ENCODE data around the gene MYL12A.

MYL12A gene

GRCh38 chr18:3233433-3234168 lies 14.0 kb upstream of the MYL12A start:
- Histone ChIP-seq H3K27ac (ENCODE audit: poor library complexity, severe bottlenecking) (no peak overlapping the region), H3K27me3 (ENCODE audit: insufficient read depth, poor library complexity, severe bottlenecking) (no peaks in the 10 kb centered on the region), H3K36me3 (ENCODE audit: low read depth) (no peaks in the 10 kb centered on the region), H3K4me1 (ENCODE audit: insufficient read depth, poor library complexity, severe bottlenecking) (peaks cover 4% of the 10 kb centered on the region), H3K9me3 (ENCODE audit: severe bottlenecking) (no peaks in the 10 kb centered on the region), H3K4me3 (ENCODE audit: severe bottlenecking) (no peak overlapping the region)
- ATAC-seq (ENCODE audit: low read depth) (no peak), DNase-seq (ENCODE audit: low spot score) (no peak)
- TF ChIP-seq CTCF (IDR thresholded peaks at IDR 0.05; ENCODE audit: poor library complexity, severe bottlenecking) = no peak

DNA sequence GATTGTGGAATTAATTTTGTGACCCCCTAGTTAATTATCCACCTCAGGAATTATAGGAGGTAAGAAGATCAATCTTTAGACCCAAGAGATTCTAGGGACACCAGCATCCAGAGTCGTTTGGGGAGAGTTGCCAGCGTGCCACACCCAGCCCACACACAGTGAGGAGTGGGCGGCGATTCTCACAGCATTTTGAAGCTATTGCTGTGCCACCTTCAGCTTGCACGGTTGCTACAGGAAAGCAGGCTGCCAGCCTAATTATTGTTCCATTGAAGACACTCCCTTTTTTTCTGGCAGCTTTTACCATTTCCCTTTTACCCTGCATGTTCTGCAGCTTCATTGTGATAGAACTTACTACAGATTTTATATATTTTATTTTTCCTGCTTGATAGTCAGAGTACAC lies 13.1 kb upstream of the MYL12A start:
- Histone ChIP-seq H3K36me3 (ENCODE audit: low read depth) (no peaks in the 10 kb centered on the region), H3K9me3 (ENCODE audit: severe bottlenecking) (no peaks in the 10 kb centered on the region), H3K27me3 (ENCODE audit: insufficient read depth, poor library complexity, severe bottlenecking) (no peaks in the 10 kb centered on the region), H3K4me3 (ENCODE audit: severe bottlenecking) (no peak overlapping the region), H3K4me1 (ENCODE audit: insufficient read depth, poor library complexity, severe bottlenecking) (peaks cover 4% of the 10 kb centered on the region), H3K27ac (ENCODE audit: poor library complexity, severe bottlenecking) (no peak overlapping the region)
- ATAC-seq (ENCODE audit: low read depth) = no peak
- no peak for TF ChIP-seq CTCF (IDR thresholded peaks at IDR 0.05; ENCODE audit: poor library complexity, severe bottlenecking)
- DNase-seq (ENCODE audit: low spot score) = no peak

- Histone ChIP-seq H3K27me3 (ENCODE audit: insufficient read depth, poor library complexity, severe bottlenecking) (no peaks in the 10 kb centered on the region), H3K9me3 (ENCODE audit: severe bottlenecking) (no peaks in the 10 kb centered on the region), H3K27ac (ENCODE audit: poor library complexity, severe bottlenecking) (no peak overlapping the region), H3K36me3 (ENCODE audit: low read depth) (no peaks in the 10 kb centered on the region), H3K4me1 (ENCODE audit: insufficient read depth, poor library complexity, severe bottlenecking) (peaks cover 4% of the 10 kb centered on the region), H3K4me3 (ENCODE audit: severe bottlenecking) (no peak overlapping the region)
- no peak for TF ChIP-seq CTCF (IDR thresholded peaks at IDR 0.05; ENCODE audit: poor library complexity, severe bottlenecking)
- DNase-seq (ENCODE audit: low spot score) (no peak), ATAC-seq (ENCODE audit: low read depth) (no peak)
These were observed 11.8 kb upstream of the MYL12A start for GRCh38 chr18:3235846-3236245.

DNA sequence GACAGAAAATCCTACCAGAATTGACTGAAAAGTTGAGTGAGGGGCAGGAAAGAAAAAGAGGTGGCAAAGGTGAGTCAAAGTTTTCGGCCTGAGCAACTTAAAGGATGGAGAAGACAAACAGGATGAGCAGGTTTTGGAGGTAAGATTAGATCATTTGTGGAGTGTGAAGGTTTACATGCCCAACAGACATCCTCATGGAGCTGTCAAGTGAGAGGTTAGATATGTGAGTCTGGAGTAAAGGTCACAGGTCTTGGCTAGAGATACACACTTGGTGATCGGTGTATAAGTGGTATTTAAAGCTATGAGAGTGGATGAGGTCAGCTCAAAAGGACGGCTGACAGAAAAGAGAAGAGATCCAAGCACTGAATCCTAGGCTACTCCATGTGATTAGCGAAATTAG lies 11.1 kb upstream of the MYL12A start:
- peaks cover 4% of the 10 kb centered on the region for H3K4me1 ChIP-seq (ENCODE audit: insufficient read depth, poor library complexity, severe bottlenecking)
- no peak for ATAC-seq (ENCODE audit: low read depth)
- H3K36me3 ChIP-seq (ENCODE audit: low read depth) = no peaks in the 10 kb centered on the region
- no peak for DNase-seq (ENCODE audit: low spot score)
- no peaks in the 10 kb centered on the region for H3K9me3 ChIP-seq (ENCODE audit: severe bottlenecking)
- no peaks in the 10 kb centered on the region for H3K27me3 ChIP-seq (ENCODE audit: insufficient read depth, poor library complexity, severe bottlenecking)
- TF ChIP-seq CTCF (IDR thresholded peaks at IDR 0.05; ENCODE audit: poor library complexity, severe bottlenecking) = no peak
- H3K27ac ChIP-seq (ENCODE audit: poor library complexity, severe bottlenecking) = no peak overlapping the region
- H3K4me3 ChIP-seq (ENCODE audit: severe bottlenecking) = no peak overlapping the region

DNA sequence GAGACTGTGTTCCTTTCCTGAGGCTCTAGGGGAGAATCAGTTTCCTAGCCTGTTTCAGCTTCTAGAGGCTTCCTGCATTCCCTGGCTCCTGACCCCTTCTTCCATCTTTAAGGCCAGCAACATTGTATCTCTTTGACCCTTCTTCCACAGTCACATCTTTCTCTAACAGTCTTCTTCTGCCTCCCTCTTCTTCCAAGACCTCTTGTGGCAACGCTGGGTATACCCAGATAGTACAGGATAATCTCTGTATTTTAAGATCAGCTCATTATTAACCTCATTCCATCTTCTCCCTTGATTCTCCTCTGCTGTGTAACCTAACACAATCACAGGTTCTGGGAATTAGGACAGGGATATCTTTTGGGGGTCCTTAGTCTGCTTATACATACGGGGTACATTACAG lies 8.9 kb upstream of the MYL12A start:
- no peaks in the 10 kb centered on the region for H3K27me3 ChIP-seq (ENCODE audit: insufficient read depth, poor library complexity, severe bottlenecking)
- no peaks in the 10 kb centered on the region for H3K9me3 ChIP-seq (ENCODE audit: severe bottlenecking)
- TF ChIP-seq CTCF (IDR thresholded peaks at IDR 0.05; ENCODE audit: poor library complexity, severe bottlenecking) = no peak
- no peak overlapping the region for H3K27ac ChIP-seq (ENCODE audit: poor library complexity, severe bottlenecking)
- H3K4me3 ChIP-seq (ENCODE audit: severe bottlenecking) = no peak overlapping the region
- peaks cover 3% of the 10 kb centered on the region; the same call in 1 of the 2 replicates for H3K36me3 ChIP-seq (ENCODE audit: low read depth)
- ATAC-seq (ENCODE audit: low read depth) = no peak
- peaks cover 4% of the 10 kb centered on the region for H3K4me1 ChIP-seq (ENCODE audit: insufficient read depth, poor library complexity, severe bottlenecking)
- no peak for DNase-seq (ENCODE audit: low spot score)
